Measurements from ENCODE around the gene SYMPK. TPM values are rescaled to one million over a fixed set of nuclear protein-coding genes. Genes with fewer than 3 reads are reported as not detected.

The SYMPK gene
- total RNA-seq, 1 donor from 2014 or later, result 72.1 TPM

DNA sequence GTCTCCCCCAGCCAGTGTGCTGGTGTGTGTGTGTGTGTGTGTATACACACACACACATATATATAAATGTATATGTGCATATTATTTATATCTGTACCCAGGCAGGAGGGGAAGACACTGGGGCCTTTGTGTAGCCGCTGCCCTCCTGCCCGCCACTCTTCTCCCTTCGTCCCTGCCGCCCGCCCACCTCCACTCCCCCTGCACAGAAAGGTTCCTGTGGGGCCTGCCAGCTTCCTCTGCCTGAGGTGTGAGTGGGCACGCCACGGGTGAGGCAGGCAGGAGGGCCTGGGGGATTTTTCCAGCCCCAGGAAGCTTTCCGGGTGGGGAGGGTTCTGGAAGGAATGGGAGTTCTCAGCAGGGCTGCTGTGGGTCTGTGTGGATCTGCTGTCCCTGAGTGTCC lies 16.1 kb upstream of the SYMPK start:
- peaks cover 3% of the 10 kb centered on the region for H3K27me3 Mint-ChIP-seq (ENCODE audit: unreplicated experiment)
- H3K9me3 Mint-ChIP-seq (ENCODE audit: unreplicated experiment), result no peaks in the 10 kb centered on the region
- peaks cover 5% of the 10 kb centered on the region for H3K36me3 Mint-ChIP-seq (ENCODE audit: unreplicated experiment)
- H3K4me3 Mint-ChIP-seq (ENCODE audit: unreplicated experiment), result no peak overlapping the region
- DNase-seq (ENCODE audit: extremely low spot score, unreplicated experiment), result no peak
- TF ChIP-seq CTCF (IDR thresholded peaks at IDR 0.05), result no peak
- peaks cover 28% of the 10 kb centered on the region for H3K4me1 Mint-ChIP-seq (ENCODE audit: unreplicated experiment)
- no peak overlapping the region for H3K27ac Mint-ChIP-seq (ENCODE audit: unreplicated experiment)

DNA sequence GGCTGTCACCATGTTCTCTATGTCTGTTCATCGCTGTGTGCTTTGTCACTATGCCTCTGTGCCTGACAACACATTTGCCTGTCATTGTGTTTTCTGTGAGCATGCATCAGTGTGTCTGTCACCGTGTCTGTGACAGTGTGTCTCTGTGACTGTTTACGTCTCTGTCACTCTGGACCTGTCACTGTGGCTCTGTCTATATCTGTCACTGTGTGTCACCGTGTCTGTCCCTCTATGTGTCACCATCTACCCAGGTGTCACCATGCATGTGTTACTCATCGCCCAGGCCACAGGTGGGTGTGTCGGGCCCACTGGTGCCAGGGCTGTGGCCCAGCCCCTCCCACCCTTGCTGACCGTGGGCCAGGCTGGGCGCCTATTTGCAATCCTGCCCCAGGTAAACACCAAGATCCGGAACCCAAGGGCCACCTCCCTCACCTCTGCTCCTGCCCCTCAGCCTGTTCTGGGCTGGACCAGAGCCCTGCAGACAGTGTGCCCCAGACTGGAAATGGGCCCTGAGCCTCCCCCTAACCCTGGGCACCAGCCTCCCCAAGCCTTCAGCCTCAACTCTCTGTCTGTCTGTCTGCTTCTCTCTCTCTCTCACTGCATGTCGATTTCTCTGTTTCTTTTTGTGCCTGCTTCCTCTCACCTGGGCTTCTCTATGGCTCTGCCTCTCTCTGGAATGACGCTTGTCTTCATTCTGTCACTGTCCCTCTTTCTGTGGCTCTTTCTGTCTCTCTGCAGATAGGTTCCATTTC lies 15.3 kb upstream of the SYMPK start:
- TF ChIP-seq CTCF (IDR thresholded peaks at IDR 0.05), result no peak
- H3K27ac Mint-ChIP-seq (ENCODE audit: unreplicated experiment), result no peak overlapping the region
- no peaks in the 10 kb centered on the region for H3K9me3 Mint-ChIP-seq (ENCODE audit: unreplicated experiment)
- peaks cover 23% of the 10 kb centered on the region for H3K4me1 Mint-ChIP-seq (ENCODE audit: unreplicated experiment)
- H3K4me3 Mint-ChIP-seq (ENCODE audit: unreplicated experiment), result no peak overlapping the region
- no peak for DNase-seq (ENCODE audit: extremely low spot score, unreplicated experiment)
- peaks cover 3% of the 10 kb centered on the region for H3K27me3 Mint-ChIP-seq (ENCODE audit: unreplicated experiment)
- peaks cover 3% of the 10 kb centered on the region for H3K36me3 Mint-ChIP-seq (ENCODE audit: unreplicated experiment)

GRCh38 chr19:45876411-45877197 lies 13.7 kb upstream of the SYMPK start:
- no peak for TF ChIP-seq CTCF (IDR thresholded peaks at IDR 0.05)
- H3K27ac Mint-ChIP-seq (ENCODE audit: unreplicated experiment), result peak overlapping the region; percentile 50
- no peak for DNase-seq (ENCODE audit: extremely low spot score, unreplicated experiment)
- no peak overlapping the region for H3K4me3 Mint-ChIP-seq (ENCODE audit: unreplicated experiment)
- no peaks in the 10 kb centered on the region for H3K9me3 Mint-ChIP-seq (ENCODE audit: unreplicated experiment)
- H3K36me3 Mint-ChIP-seq (ENCODE audit: unreplicated experiment), result peaks cover 2% of the 10 kb centered on the region
- H3K4me1 Mint-ChIP-seq (ENCODE audit: unreplicated experiment), result peaks cover 20% of the 10 kb centered on the region
- peaks cover 3% of the 10 kb centered on the region for H3K27me3 Mint-ChIP-seq (ENCODE audit: unreplicated experiment)

DNA sequence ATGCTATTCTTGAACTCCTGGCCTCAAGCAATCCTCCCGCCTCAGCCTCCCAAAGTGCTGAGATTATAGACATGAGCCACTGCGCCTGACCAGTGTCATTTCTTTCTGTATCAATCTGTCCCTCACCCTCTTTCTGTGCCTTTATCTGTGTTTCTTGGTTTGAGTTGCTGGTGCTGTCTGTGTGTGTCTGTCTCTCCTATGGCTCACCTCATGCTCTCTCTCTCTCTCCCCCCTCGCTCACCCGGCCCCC lies 13.1 kb upstream of the SYMPK start:
- Mint-ChIP-seq H3K27me3 (ENCODE audit: unreplicated experiment) (peaks cover 3% of the 10 kb centered on the region), H3K9me3 (ENCODE audit: unreplicated experiment) (no peaks in the 10 kb centered on the region), H3K27ac (ENCODE audit: unreplicated experiment) (peak overlapping the region; percentile 50), H3K4me1 (ENCODE audit: unreplicated experiment) (peaks cover 20% of the 10 kb centered on the region), H3K36me3 (ENCODE audit: unreplicated experiment) (peaks cover under 1% of the 10 kb centered on the region), H3K4me3 (ENCODE audit: unreplicated experiment) (no peak overlapping the region)
- DNase-seq (ENCODE audit: extremely low spot score, unreplicated experiment), result no peak
- no peak for TF ChIP-seq CTCF (IDR thresholded peaks at IDR 0.05)

- Mint-ChIP-seq H3K36me3 (ENCODE audit: unreplicated experiment) (no peaks in the 10 kb centered on the region), H3K4me3 (ENCODE audit: unreplicated experiment) (no peak overlapping the region), H3K4me1 (ENCODE audit: unreplicated experiment) (peaks cover 20% of the 10 kb centered on the region), H3K27me3 (ENCODE audit: unreplicated experiment) (peaks cover 3% of the 10 kb centered on the region), H3K9me3 (ENCODE audit: unreplicated experiment) (no peaks in the 10 kb centered on the region), H3K27ac (ENCODE audit: unreplicated experiment) (no peak overlapping the region)
- DNase-seq (ENCODE audit: extremely low spot score, unreplicated experiment), result no peak
- TF ChIP-seq CTCF (IDR thresholded peaks at IDR 0.05), result no peak
These were observed 11.6 kb upstream of the SYMPK start for GRCh38 chr19:45874620-45874966.
